AG04449 (cell line): ENCODE results near the gene CYP26C1.

Experiments
- CTCF ChIA-PET: fragments of 350-600 bp; formaldehyde crosslinking; extraction: SDS; loops from one replicate; lab custom pipeline; 2021; ENCODE audit warnings: antibody characterized with exemption; lab: Yijun Ruan, JAX
- POLR2A ChIA-PET: fragments of 400-600, 350-600 bp; formaldehyde crosslinking; extraction: SDS; loops from one replicate; lab custom pipeline; 2020; ENCODE audit warnings: antibody characterized with exemption, inconsistent platforms; lab: Yijun Ruan, JAX
- DNase-seq: peaks from one replicate; pipeline ENCODE4 v3.0.0-alpha.2; 2010; ENCODE audit warnings: low read depth, low spot score
- H3K4me3 ChIP-seq: 2 replicates; pipeline ENCODE4 v1.5.1; 2011; ENCODE audit warnings: low read depth, mild to moderate bottlenecking, control low read depth, low read length
- CTCF ChIP-seq: IDR thresholded peaks from one replicate; pipeline ENCODE4 v1.5.1; 2011; ENCODE audit warnings: mild to moderate bottlenecking, moderate library complexity, low read length, control low read depth, inconsistent platforms; ENCODE audit not compliant: insufficient read depth; ENCODE audit errors: missing control alignments

The CYP26C1 gene

GRCh38 chr10:93087846-93088245, 27.2 kb downstream of the CYP26C1 start:
- DNase-seq, result no peak
- ChIA-PET CTCF (interaction anchor here (2.0 kb wide), 1 partner anchor 8 kb away, joined by 16 read pairs; no protein-coding TSS in a partner anchor), POLR2A (no interaction called here)
- TF ChIP-seq CTCF, result no peak
- no peak overlapping the region for H3K4me3 ChIP-seq

GRCh38 chr10:93088466-93088865, 27.9 kb downstream of the CYP26C1 start:
- TF ChIP-seq CTCF, result no peak
- DNase-seq, result no peak
- H3K4me3 ChIP-seq, result no peak overlapping the region
- CTCF ChIA-PET, result interaction anchor here (1.0 to 2.0 kb wide), 2 partner anchors 9 to 423 kb away, joined by 3 to 16 read pairs; no protein-coding TSS in a partner anchor
- POLR2A ChIA-PET, result no interaction called here

- no peak overlapping the region for H3K4me3 ChIP-seq
- ChIA-PET POLR2A (no interaction called here), CTCF (interaction anchor here (2.3 kb wide), 1 partner anchor 10 kb away, joined by 9 read pairs; no protein-coding TSS in a partner anchor)
- TF ChIP-seq CTCF, result no peak
- DNase-seq, result no peak
These were observed 30.0 kb downstream of the CYP26C1 start for GRCh38 chr10:93090619-93091018.

GRCh38 chr10:93091960-93092359, 31.4 kb downstream of the CYP26C1 start:
- DNase-seq, result no peak
- CTCF ChIA-PET, result interaction anchor here (2.3 kb wide), 1 partner anchor 12 kb away, joined by 9 read pairs; no protein-coding TSS in a partner anchor
- POLR2A ChIA-PET, result no interaction called here
- H3K4me3 ChIP-seq, result no peak overlapping the region
- TF ChIP-seq CTCF, result no peak

GRCh38 chr10:93095225-93095624, 34.6 kb downstream of the CYP26C1 start:
- ChIA-PET POLR2A (no interaction called here), CTCF (interaction anchor here (1.0 to 1.8 kb wide), 2 partner anchors 12 to 15 kb away, joined by 3 to 7 read pairs; no protein-coding TSS in a partner anchor)
- DNase-seq, result no peak

GRCh38 chr10:93096901-93097300, 36.3 kb downstream of the CYP26C1 start:
- POLR2A ChIA-PET, result no interaction called here

More at GRCh38 chr10:93095225-93095624, 34.6 kb downstream of the CYP26C1 start:
- H3K4me3 ChIP-seq, result no peak overlapping the region
- no peak for TF ChIP-seq CTCF

More at GRCh38 chr10:93096901-93097300, 36.3 kb downstream of the CYP26C1 start:
- H3K4me3 ChIP-seq, result no peak overlapping the region
- CTCF ChIA-PET, result interaction anchor here (1.0 to 1.8 kb wide), 2 partner anchors 16 to 19 kb away, joined by 3 to 7 read pairs; no protein-coding TSS in a partner anchor
- no peak for DNase-seq
- TF ChIP-seq CTCF, result no peak
